ENCODE measurements around the gene RBM28. TPM values are rescaled to one million over a fixed set of nuclear protein-coding genes. Genes with fewer than 3 reads are reported as not detected.

Gene RBM28
- total and polyA plus RNA-seq, 2 of the 8 experiments (the other 6 are each of a cell fraction or from before 2014, with no cell fraction given): 12.8 to 65.3 TPM

DNA sequence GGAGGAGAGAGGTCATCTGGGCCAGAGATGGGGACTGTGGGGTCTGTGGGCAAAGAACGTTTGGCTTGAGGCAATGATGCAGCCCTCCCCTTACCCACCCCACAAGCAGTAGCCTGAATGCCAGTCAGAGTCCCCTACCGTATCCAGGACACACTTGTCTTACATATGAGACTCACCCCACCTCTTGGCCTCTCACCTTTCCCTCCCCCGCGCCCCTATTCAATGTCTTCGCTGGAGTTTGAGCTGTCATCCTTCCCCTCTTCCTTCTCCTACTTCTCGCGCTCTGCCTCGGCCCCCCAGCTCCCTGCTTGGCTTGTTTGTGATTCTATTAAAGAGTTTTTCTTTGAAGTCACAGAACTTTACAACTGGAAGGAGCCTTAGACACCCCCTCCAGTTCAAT lies 8.9 kb upstream of the RBM28 start:
- peaks cover 0 to 7% (median 5%) of the 10 kb centered on the region in 4 experiments; a peak in 6 of 7 replicates for H3K4me1 ChIP-seq (replicated peaks in 1 of 4; ENCODE audit: control insufficient read depth in 3 of 4, insufficient read depth in 4 of 4, low read length in 3 of 4)
- H4K8ac ChIP-seq (ENCODE audit: extremely low read depth, insufficient read depth, low read length): no peak overlapping the region
- H3K79me2 ChIP-seq (ENCODE audit: control insufficient read depth in 1 of 2, insufficient read depth in 2 of 2, low read length in 2 of 2): no peaks in the 10 kb centered on the region
- no peak overlapping the region for H3K4ac ChIP-seq (replicated peaks; ENCODE audit: insufficient read length, low read depth, low read length)
- 0 out of 2 replicates have a peak overlapping the region, but pooled peaks have one; percentile 52 for H2AFZ ChIP-seq (ENCODE audit: low read length)
- peaks cover 0 to 6% (median 0%) of the 10 kb centered on the region in 4 experiments; a peak in 1 of 8 replicates for H3K36me3 ChIP-seq (ENCODE audit: control insufficient read depth in 2 of 4, insufficient read depth in 4 of 4, low read length in 3 of 4)
- TF ChIP-seq SIX5 (IDR thresholded peaks at IDR 0.05; ENCODE audit: low read depth, low read length) (no peak), ASH2L (IDR thresholded peaks at IDR 0.05; ENCODE audit: low read length) (no peak), ATF2 (IDR thresholded peaks at IDR 0.05; ENCODE audit: low read length) (no peak), SP4 (IDR thresholded peaks at IDR 0.05; ENCODE audit: low read length) (no peak), CBX8 (IDR thresholded peaks at IDR 0.05; ENCODE audit: borderline replicate concordance, low read depth, low read length) (no peak), CHD2 (IDR thresholded peaks at IDR 0.05; ENCODE audit: low read length) (no peak), SRF (IDR thresholded peaks at IDR 0.05; ENCODE audit: low read depth, low read length) (no peak), HDAC6 (IDR thresholded peaks at IDR 0.05; ENCODE audit: low read depth, low read length) (no peak), SUZ12 (IDR thresholded peaks at IDR 0.05; ENCODE audit: low read length) (no peak), CEBPB (IDR thresholded peaks at IDR 0.05; ENCODE audit: low read depth, low read length) (no peak), YY1 (IDR thresholded peaks at IDR 0.05; ENCODE audit: low read depth, low read length) (no peak)
- H2BK15ac ChIP-seq (ENCODE audit: low read length): no peak overlapping the region
- H3K4me3 ChIP-seq (ENCODE audit: extremely low read depth in 1 of 4, insufficient read depth in 2 of 4, low read depth in 3 of 4, low read length in 4 of 4): 0 out of 8 replicates have a peak overlapping the region, but pooled peaks of 1 of the 4 experiments have one; percentile 18
- no peak overlapping the region for H2BK120ac ChIP-seq (replicated peaks; ENCODE audit: low read depth, low read length)
- H2BK20ac ChIP-seq (ENCODE audit: low read length): no peak overlapping the region
- no peak overlapping the region for H3K27ac ChIP-seq (ENCODE audit: low read depth, low read length)
- H3K4me2 ChIP-seq (ENCODE audit: insufficient read depth in 1 of 2, low read depth in 2 of 2, low read length in 2 of 2): peak overlapping the region in 1 of 2 experiments; percentile 69; a peak in 1 of 4 replicates
- H3K27me3 ChIP-seq (replicated peaks in 1 of 4; ENCODE audit: control insufficient read depth in 3 of 4, extremely low read depth in 1 of 4, insufficient read depth in 3 of 4, low read length in 3 of 4): peaks cover 34 to 71% (median 57%) of the 10 kb centered on the region in 4 experiments
- ChIA-PET POLR2A (ENCODE audit: partially characterized antibody) (interaction anchor here (0.9 kb wide), 1 partner anchor 29 kb away, joined by 3 read pairs; no protein-coding TSS in a partner anchor), CTCF (ENCODE audit: partially characterized antibody) (interaction anchor here (0.7 to 11.5 kb wide), 8 partner anchors 8 to 467 kb away, joined by 3 to 274 read pairs (median 4); no protein-coding TSS in a partner anchor)
- peaks cover 3% of the 10 kb centered on the region; the same call in 1 of the 2 replicates for H3K23me2 ChIP-seq (ENCODE audit: low read depth, low read length)
- no peak overlapping the region for H2AK5ac ChIP-seq (ENCODE audit: low read depth, low read length)
- H3K9ac ChIP-seq (replicated peaks in 1 of 4; ENCODE audit: extremely low read depth in 1 of 4, low read depth in 3 of 4, low read length in 3 of 4): no peak overlapping the region
- no peak for FAIRE-seq
- no peak overlapping the region for H3K14ac ChIP-seq (ENCODE audit: insufficient read length)
- WGBS, 2 experiments (ENCODE audit: extremely low coverage in 1 of 2, insufficient coverage in 1 of 2, insufficient read length in 1 of 2, insufficient replicate concordance in 2 of 2, low coverage in 1 of 2, low lambda C conversion rate in 2 of 2, missing lambda C conversion rate in 1 of 2): 69% methylated on average over 7 of the region's 8 CpGs; no CpG with 5 or more reads in 1 of the 2 experiments
- H4K91ac ChIP-seq (replicated peaks; ENCODE audit: insufficient read length, low read length): no peak overlapping the region
- peaks cover 0 to 1% of the 10 kb centered on the region in 2 experiments for H4K20me1 ChIP-seq (replicated peaks in 1 of 2; ENCODE audit: control insufficient read depth in 1 of 2, insufficient read depth in 2 of 2, low read length in 2 of 2)
- H3K79me1 ChIP-seq (ENCODE audit: low read depth, low read length): no peaks in the 10 kb centered on the region
- no peak overlapping the region for H3K23ac ChIP-seq (ENCODE audit: insufficient read length)
- DNase-seq (ENCODE audit: low read depth in 1 of 2, low spot score in 2 of 2): no peak
- no peak overlapping the region for H2BK5ac ChIP-seq (ENCODE audit: low read depth, low read length)
- H3K18ac ChIP-seq (ENCODE audit: extremely low read depth, low read length): peak overlapping the region; percentile 71; the same call in 1 of the 2 replicates
- H3K56ac ChIP-seq (replicated peaks; ENCODE audit: insufficient read length, low read depth, low read length): no peak overlapping the region
- H3K9me3 ChIP-seq (ENCODE audit: insufficient read depth in 2 of 2, low read depth in 1 of 2, low read length in 1 of 2): no peaks in the 10 kb centered on the region; a peak in 1 of 4 replicates
- no peak overlapping the region for H2BK12ac ChIP-seq (ENCODE audit: low read depth, low read length)
- H4K5ac ChIP-seq (ENCODE audit: insufficient read length, low read depth, low read length): no peak overlapping the region
